Fibroblast of the conjunctiva (primary cell): ENCODE measurements around the gene FAM240A.
A peak's percentile ranks its signal among the peaks of the same experiment; 100 is the strongest.

ENCODE experiments used
- DNase-seq: peaks from one replicate; pipeline ENCODE4 v3.0.0-alpha.2; 2010; ENCODE audit warnings: low read depth

The FAM240A gene

DNA sequence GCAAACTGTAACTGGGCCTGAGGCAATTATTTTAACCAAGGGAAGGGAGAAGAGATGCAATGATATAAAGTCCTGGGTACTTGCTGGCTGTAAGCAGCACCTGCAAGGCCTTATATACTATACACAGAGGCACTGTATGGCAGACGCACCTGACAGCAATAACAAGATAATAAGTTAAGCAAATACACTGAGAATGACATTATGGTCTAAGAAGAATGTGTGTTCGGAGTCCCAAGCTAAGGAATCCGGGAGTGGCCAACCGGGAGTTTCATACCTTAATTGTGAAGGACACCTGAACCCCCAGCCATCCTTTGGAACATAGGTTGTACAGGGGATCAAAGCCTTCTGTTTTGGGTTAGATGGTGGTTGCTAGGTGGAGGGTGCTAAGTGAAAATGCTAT is 13.7 kb downstream of the FAM240A start:
- DNase-seq, result no peak

GRCh38 chr3:46627078-46627477 is 14.8 kb downstream of the FAM240A start:
- no peak for DNase-seq

DNA sequence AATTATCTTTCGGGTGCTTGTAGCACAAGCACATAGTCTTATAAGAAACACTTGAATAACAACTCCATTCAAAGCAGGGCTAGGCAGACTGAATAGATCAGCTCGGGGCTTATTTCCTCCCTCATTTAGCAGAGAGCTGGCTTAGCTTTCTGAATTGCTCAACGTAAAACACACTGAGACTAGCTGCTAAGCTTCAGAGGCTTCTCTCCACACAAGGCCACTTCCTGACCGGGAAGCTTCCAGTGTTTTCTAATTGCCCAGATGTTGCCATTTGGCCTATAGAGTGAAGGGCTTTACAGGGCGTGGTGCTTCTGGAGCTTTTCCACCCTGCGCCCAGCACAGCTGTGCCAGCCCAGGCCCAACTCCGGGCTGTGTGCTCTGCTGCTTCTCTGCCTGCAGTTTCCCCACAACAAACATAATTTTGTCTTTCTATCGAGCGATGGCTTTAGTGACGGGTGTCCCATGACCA is 16.6 kb downstream of the FAM240A start:
- DNase-seq, result peak; percentile 54

DNA sequence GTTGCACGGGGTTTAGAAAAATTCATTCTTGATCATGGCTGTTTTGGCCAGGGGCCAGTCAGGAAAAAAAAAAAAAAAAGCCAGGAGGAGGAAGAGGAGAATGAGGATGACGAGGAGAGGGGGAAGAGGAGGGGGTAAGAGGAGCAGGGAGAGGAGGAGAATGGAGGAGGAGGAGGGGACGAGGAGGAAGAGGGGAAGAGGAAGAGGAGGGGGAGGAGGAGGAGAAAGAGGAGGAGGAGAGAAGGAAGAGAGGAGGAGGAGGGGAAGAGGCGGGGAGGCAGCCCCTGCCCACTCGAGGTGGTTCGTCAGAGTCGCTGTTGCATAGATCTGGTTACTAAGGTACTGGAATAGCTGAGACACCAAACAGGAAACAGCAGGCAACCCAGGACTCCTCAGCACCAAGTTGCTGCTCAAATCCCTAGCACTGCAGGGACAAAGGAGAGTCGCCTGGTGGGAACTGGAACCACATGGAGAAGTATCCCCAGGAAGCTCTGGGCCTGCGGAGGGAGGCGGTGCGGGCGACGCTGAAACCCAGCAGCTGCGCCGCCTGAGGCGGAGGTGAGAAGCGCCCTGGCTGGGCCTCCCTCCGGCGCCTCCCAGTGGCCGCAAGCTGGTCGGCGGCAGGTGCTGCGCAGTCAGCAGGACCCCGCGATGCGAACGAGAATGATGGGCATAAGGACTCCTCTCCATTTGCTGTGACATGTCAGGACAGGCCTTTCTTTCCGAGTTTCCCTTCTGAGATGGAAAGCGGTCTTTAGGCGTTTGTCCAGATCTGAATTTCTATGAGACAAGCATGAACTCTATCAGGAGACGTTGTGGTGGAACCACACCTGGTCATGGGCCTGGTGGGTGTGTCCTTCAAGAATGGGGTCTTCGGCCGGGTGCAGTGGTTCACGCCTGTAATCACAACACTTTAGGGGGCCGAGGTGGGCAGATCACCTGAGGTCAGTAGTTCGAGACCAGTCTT is 17.5 kb downstream of the FAM240A start:
- peak; percentile 64 for DNase-seq

DNA sequence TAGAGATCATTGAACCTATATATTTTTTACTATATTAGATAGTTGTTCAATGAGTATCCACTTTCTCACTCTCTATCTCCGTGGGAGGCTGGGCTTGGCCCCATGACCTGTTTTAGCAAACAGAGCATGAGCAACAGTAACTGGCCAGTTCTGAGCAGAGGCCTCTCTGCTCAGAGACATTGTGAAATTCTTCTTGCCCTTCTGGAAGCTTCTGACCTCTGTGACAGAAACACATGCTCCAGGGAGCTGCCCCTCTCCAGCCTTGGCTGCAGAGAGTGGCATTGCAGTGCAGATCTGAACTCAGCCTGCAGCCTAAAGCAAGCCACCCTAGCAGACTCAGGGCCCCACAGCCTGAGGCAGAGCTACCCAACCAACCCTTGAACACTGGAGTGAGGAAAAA is 20.5 kb downstream of the FAM240A start:
- no peak for DNase-seq

DNA sequence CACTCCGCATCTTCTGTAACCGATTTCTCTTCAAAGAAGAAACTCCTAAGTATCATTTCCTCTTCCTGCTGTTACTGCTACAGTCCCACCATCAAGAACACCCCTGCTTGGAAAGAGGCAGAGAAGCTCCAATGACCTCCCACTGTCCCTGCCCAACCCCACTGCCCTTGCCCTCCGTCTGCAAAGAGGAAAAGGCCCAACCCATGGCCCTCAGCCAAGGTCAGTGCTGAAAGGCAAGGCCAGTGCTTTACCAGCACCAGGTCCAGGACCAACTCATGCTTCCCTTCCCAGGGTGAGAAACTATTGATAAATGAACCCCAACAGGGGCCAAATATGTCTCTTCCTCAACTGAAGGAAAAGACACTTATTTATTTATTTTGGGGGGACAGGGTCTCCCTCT is 22.5 kb downstream of the FAM240A start:
- DNase-seq, result no peak

GRCh38 chr3:46639221-46639620 is 26.9 kb downstream of the FAM240A start:
- DNase-seq, result no peak

DNA sequence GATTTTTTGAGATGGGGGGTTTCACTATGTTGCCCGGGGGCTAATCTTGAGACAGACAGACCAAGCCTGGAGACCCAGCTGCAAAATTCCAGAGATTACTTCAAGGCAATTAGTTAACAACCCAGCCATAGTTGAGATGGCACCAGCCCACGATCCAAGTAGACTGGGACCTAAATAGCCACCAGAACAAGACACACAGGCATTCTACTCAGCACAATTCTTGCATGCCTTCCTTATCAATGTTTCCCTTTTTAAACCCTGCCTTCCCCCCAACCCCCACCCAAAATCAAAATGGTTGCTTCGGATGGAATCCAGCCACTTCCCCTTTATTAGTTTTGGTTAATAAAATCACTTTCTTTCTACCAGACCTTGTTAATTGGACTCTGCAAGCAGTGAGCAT is 28.6 kb downstream of the FAM240A start:
- DNase-seq, result no peak

- no peak for DNase-seq
These were observed 30.6 kb downstream of the FAM240A start for GRCh38 chr3:46642971-46643370.

- DNase-seq, result no peak
These were observed 31.4 kb downstream of the FAM240A start for GRCh38 chr3:46643701-46644100.

DNA sequence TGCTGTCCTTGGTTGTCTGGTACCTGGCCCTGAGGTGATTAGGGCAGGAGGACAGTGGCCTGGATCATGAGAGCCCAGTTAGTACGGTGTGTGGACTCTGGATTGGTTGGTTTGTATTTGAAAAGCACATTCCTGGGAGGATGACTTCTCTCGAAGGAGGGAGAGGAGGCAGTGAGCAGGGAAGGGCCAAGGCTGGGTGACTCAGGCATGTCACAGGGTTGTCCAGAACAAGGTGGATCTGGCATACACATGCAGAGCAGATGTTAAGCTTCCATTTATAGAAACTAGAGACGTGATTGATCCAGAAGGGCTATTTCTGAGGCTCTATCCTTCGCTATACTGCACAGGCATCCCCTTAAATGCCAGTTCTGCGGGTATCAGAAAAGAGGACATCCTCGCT is 34.4 kb downstream of the FAM240A start:
- DNase-seq, result no peak

GRCh38 chr3:46648096-46648495 is 35.8 kb downstream of the FAM240A start:
- no peak for DNase-seq

DNA sequence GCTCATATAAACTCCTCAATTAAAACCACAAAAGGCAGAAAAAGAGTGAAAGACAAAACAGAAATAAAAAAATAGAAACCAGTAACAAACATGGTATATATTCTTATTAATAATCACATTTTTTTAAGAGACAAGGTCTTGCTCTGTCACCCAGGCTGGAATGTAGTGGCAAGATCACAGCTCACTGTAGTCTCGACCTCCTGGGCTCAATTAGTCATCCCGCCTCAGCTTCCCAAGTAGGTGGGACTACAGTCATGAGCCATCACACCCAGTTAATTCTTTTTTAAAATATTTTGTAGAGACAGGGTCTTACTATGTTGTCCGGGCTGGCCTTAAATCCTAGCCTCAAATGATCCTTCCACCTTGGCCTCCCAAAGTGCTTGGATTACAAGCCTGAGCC is 37.1 kb downstream of the FAM240A start:
- no peak for DNase-seq

DNA sequence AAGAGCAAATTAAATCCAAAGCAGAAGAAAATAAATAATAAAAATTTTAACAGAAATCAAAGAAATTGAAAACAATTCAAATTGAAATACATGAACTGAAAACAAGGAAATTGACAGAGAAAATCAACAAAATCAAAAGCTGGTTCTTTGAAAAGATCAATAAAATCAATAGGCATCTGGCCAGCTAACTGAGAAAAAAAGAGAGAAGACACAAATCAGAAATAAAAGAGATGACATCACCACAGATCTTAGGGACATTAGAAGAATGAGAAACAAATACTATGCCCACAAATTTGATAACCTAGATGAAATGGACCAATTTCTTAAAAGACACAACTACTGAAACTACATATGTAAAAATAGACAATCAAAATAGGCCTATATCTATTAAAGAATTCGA is 38.8 kb downstream of the FAM240A start:
- DNase-seq, result no peak

GRCh38 chr3:46655271-46655670 is 42.9 kb downstream of the FAM240A start:
- DNase-seq, result no peak

- no peak for DNase-seq
These were observed 44.6 kb downstream of the FAM240A start for GRCh38 chr3:46656778-46657556.

DNA sequence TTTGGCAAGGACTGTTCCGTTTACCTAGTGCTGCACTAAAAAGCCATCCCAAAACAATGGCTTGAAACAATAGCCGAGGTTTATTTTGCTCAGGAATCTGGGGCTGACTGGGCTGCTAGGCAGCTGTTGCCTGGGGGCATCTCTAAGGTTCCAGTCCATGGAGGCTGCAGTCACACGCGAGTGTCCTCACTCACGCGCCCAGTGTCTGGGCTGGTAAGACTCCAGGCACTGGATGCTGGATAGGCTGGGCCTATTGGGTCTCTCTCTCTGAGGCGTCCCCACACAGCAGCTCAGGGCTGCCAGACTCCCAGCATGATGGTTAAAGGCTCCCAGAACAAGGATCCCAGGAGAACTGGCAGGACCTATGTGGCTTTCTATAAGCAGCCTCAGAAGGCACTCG is 47.0 kb downstream of the FAM240A start:
- DNase-seq, result no peak

GRCh38 chr3:46660003-46660402 is 47.7 kb downstream of the FAM240A start:
- DNase-seq, result no peak

- no peak for DNase-seq
These were observed 48.5 kb downstream of the FAM240A start for GRCh38 chr3:46660543-46661523.

DNA sequence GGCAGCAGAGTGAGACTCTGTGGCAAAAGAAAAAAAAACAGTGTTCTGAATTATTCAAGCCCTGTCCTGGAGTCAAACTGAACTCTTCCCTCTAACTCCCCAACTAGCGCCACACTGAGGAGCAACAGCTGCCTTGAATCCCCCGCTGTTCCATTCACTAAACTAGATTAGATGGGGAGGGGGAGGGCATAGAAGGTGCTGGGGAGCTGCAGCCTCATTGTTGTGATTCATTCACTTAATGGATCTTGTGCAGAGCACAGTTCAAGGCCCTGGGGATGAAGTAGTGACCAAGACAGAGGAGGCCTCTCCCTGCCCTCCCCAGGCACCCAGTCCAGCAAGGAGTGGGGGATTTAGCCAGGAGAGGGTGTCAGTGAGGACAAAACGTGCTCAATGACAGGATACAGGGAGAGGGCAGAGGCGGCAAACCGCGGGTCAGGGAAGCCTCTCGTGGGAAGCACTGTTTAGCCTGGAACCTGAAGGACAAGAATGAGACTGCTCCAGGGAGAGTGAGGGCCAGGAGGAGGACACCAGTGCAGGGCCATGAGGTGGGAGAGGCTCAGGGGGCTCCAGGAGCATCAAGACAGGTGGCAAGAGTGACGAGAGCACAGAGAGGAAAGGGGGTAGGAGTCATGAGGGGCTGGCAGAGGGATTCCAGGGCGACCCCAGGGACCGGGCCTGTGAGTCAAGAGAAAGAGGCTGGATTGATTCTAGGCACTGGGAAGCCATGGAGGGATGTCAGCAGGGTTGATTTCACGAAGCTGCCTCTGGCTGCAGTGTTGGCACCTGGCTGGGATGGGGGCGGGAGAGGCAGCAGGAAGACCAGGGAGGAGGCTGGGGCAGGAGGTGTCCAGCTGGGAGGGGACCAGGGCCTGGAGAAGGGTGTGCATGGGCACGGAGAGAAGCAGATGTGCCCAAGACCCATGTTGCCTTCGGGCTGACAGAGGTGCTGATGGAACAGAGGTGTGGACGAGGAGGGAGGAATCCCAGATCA is 49.7 kb downstream of the FAM240A start:
- no peak for DNase-seq
